HepG2 (cell line): ENCODE data around the gene SDK2. TPM values are rescaled to one million over a fixed set of nuclear protein-coding genes. Genes with fewer than 3 reads are reported as not detected.

ENCODE experiments used
- ATAC-seq: fragments of 200-7000 bp; cut with Tn5 transposase; 3 replicates; pipeline ENCODE4 v1.9.1; 2020; ENCODE audit warnings: mild to moderate bottlenecking, moderate library complexity
- BruUV-seq: library from RNA; stranded (reverse); fragments of 400-500 nt; replicated peaks from 2 replicates; lab custom pipeline; 2021; lab: Mats Ljungman, UMichigan
- CTCF ChIA-PET: fragments of 300-600 bp; formaldehyde crosslinking; extraction: SDS; loops from one replicate; lab custom pipeline; 2021; ENCODE audit warnings: low total read pairs, inconsistent platforms, low intra/inter-chr PET ratio; lab: Yijun Ruan, JAX
- POLR2A ChIA-PET: fragments of 350-600 bp; sonication (Branson Sonifier 250); formaldehyde crosslinking; loops from one replicate; lab custom pipeline; 2020; ENCODE audit warnings: antibody characterized with exemption, inconsistent platforms; lab: Yijun Ruan, JAX
- DNase-seq: peaks from one replicate; pipeline ENCODE4 v3.0.0-alpha.2; 2015; ENCODE audit warnings: low spot score
- FAIRE-seq: peaks from 3 replicates; lab custom pipeline; 2011; peaks lifted over from hg19 to GRCh38; lab: Jason Lieb, UNC
- H2AFZ ChIP-seq: one replicate; pipeline ENCODE4 v1.6.1; 2011; ENCODE audit warnings: low read length, inconsistent platforms
- H3K27ac ChIP-seq: fragments of 300-600 bp; 3 replicates; pipeline ENCODE4 v1.8.0; 2011; ENCODE audit warnings: mixed run types, mild to moderate bottlenecking, mixed read lengths, low read length, inconsistent platforms; ENCODE audit not compliant: insufficient read depth; ENCODE audit errors: extremely low read length
- H3K27me3 ChIP-seq, 2 experiments: fragments of 200-600 bp in 1 of 2; 2 replicates in 1 of 2; 3 replicates in 1 of 2; pipeline versions ENCODE4 v1.6.0 to v1.8.0; 2011; ENCODE audit warnings: low read length in 2 of 2, mild to moderate bottlenecking in 2 of 2, moderate library complexity in 2 of 2, inconsistent platforms in 1 of 2; ENCODE audit not compliant: insufficient read depth in 2 of 2, control insufficient read depth in 1 of 2
- H3K36me3 ChIP-seq, 2 experiments: fragments of 200-600 bp in 1 of 2; replicated peaks in 1 of 2; 2 replicates in 1 of 2; 3 replicates in 1 of 2; pipeline versions ENCODE4 v1.5.1 to v1.8.0; 2011; ENCODE audit warnings: low read length in 2 of 2, inconsistent platforms in 1 of 2; ENCODE audit not compliant: insufficient read depth in 2 of 2, control insufficient read depth in 1 of 2
- H3K4me1 ChIP-seq: 2 replicates; pipeline ENCODE4 v1.5.1; 2012; ENCODE audit warnings: low read length, inconsistent platforms; ENCODE audit not compliant: insufficient read depth
- H3K4me2 ChIP-seq: 2 replicates; pipeline ENCODE4 v1.6.0; 2011; ENCODE audit warnings: low read depth, low read length, inconsistent platforms
- H3K4me3 ChIP-seq, 3 experiments: fragments of 200-600 bp in 1 of 3; sonication (generic), shearing (Covaris generic) in 1 of 3; replicated peaks in 1 of 3; 2 replicates each; pipeline ENCODE4 v1.5.1; 2011 to 2016; ENCODE audit warnings: low read length in 3 of 3, inconsistent platforms in 2 of 3, low read depth in 2 of 3, mild to moderate bottlenecking in 2 of 3, control low read depth in 1 of 3, mixed read lengths in 1 of 3; ENCODE audit not compliant: insufficient read depth in 1 of 3
- H3K79me2 ChIP-seq: one replicate; pipeline ENCODE4 v1.6.1; 2011; ENCODE audit warnings: low read length, inconsistent platforms; ENCODE audit not compliant: insufficient read depth
- H3K9ac ChIP-seq: 2 replicates; pipeline ENCODE4 v1.6.0; 2011; ENCODE audit warnings: mild to moderate bottlenecking, low read depth, low read length, inconsistent platforms; ENCODE audit not compliant: insufficient read depth
- H3K9me3 ChIP-seq: 2 replicates; pipeline ENCODE4 v1.5.1; 2012; ENCODE audit warnings: mild to moderate bottlenecking, low read length
- H4K20me1 ChIP-seq: 2 replicates; pipeline ENCODE4 v1.6.0; 2011; ENCODE audit warnings: inconsistent platforms, mild to moderate bottlenecking, low read length, moderate library complexity; ENCODE audit not compliant: insufficient read depth
- CBFB ChIP-seq: sonication (generic); formaldehyde crosslinking; IDR thresholded peaks from 2 replicates; pipeline ENCODE4 v1.4.0; 2020; ENCODE audit warnings: missing genetic modification reagents
- CENPBD1 ChIP-seq: sonication (generic); formaldehyde crosslinking; IDR thresholded peaks from 2 replicates; pipeline ENCODE4 v1.8.0; 2022; ENCODE audit warnings: missing genetic modification reagents, low read depth, mild to moderate bottlenecking, borderline replicate concordance
- DRAP1 ChIP-seq: IDR thresholded peaks from 2 replicates; pipeline ENCODE4 v1.6.1; 2016; ENCODE audit warnings: missing genetic modification reagents, missing compliant biosample characterization
- HDAC1 ChIP-seq: sonication (generic); formaldehyde crosslinking; IDR thresholded peaks from 2 replicates; pipeline ENCODE4 v1.5.1; 2020; ENCODE audit warnings: mild to moderate bottlenecking, missing genetic modification reagents
- KDM2A ChIP-seq: sonication (generic); formaldehyde crosslinking; IDR thresholded peaks from 2 replicates; pipeline ENCODE4 v1.4.0; 2020; ENCODE audit warnings: low read depth, missing genetic modification reagents, borderline replicate concordance
- MAFF ChIP-seq: IDR thresholded peaks from 2 replicates; pipeline ENCODE4 v1.6.1; 2011; ENCODE audit warnings: low read depth, low read length, improper control_type of control experiment
- NCOR1 ChIP-seq: fragments of 200-600 bp; sonication (generic); IDR thresholded peaks from 2 replicates; pipeline ENCODE4 v1.7.0; 2017; ENCODE audit warnings: antibody characterized with exemption, low read length, borderline replicate concordance
- PRPF4 ChIP-seq: fragments of 200-400 bp; formaldehyde crosslinking; IDR thresholded peaks from 2 replicates; pipeline ENCODE4 v1.6.1; 2016; ENCODE audit warnings: low read length, low read depth; ENCODE audit not compliant: poor library complexity, severe bottlenecking
- RAD21 ChIP-seq: fragments of 450-650 bp; formaldehyde crosslinking; IDR thresholded peaks from 2 replicates; pipeline ENCODE4 v1.5.0; 2020; ENCODE audit warnings: mild to moderate bottlenecking
- TAF1 ChIP-seq: sonication (generic); formaldehyde crosslinking; IDR thresholded peaks from 2 replicates; pipeline ENCODE4 v1.4.0; 2020; ENCODE audit warnings: missing genetic modification reagents
- TFDP2 ChIP-seq: sonication (generic); formaldehyde crosslinking; IDR thresholded peaks from 2 replicates; pipeline ENCODE4 v1.4.0; 2020; ENCODE audit warnings: missing genetic modification reagents
- TP53 ChIP-seq: sonication (generic); formaldehyde crosslinking; conservative IDR thresholded peaks from 2 replicates; pipeline ENCODE4 v1.4.0; 2020; ENCODE audit warnings: missing genetic modification reagents
- ZBTB3 ChIP-seq: sonication (generic); formaldehyde crosslinking; IDR thresholded peaks from 2 replicates; pipeline ENCODE4 v1.4.0; 2020; ENCODE audit warnings: low read depth, mild to moderate bottlenecking, moderate library complexity, missing genetic modification reagents, borderline replicate concordance
- ZNF12 ChIP-seq: sonication (generic); formaldehyde crosslinking; IDR thresholded peaks from 2 replicates; pipeline ENCODE4 v1.5.0; 2020; ENCODE audit warnings: missing genetic modification reagents
- ZNF549 ChIP-seq: sonication (generic); formaldehyde crosslinking; IDR thresholded peaks from 2 replicates; pipeline ENCODE4 v1.5.0; 2020; ENCODE audit warnings: missing genetic modification reagents
- ZSCAN25 ChIP-seq: sonication (generic); formaldehyde crosslinking; IDR thresholded peaks from 2 replicates; pipeline ENCODE4 v1.8.0; 2022; ENCODE audit warnings: mild to moderate bottlenecking, missing genetic modification reagents
- ZUFSP ChIP-seq: sonication (generic); formaldehyde crosslinking; IDR thresholded peaks from 2 replicates; pipeline ENCODE4 v1.9.0; 2021; ENCODE audit warnings: missing genetic modification reagents, mild to moderate bottlenecking, borderline replicate concordance
- WGBS: methylation state at CpG from one replicate; pipeline ENCODE4 v1.1.6; 2017; ENCODE audit warnings: low lambda C conversion rate; 5-methylcytosine and 5-hydroxymethylcytosine counted together
- in situ Hi-C: cut with HindIII; loops from 2 replicates; pipeline ENCODE4 v1.10.0; 2017; ENCODE audit warnings: low pct_unique_long_range_greater_than_20kb; ENCODE audit not compliant: extremely low pct_ligation_motif_present
- intact Hi-C: fragments of 100-400 bp; cut with micrococcal nuclease; formaldehyde crosslinking; loops from one replicate; pipeline ENCODE4 v1.10.0; 2022; ENCODE audit not compliant: unreplicated experiment
- polyA plus RNA-seq, 8 experiments: library from polyadenylated mRNA; depleted of rRNA in 3 of 8; stranded (reverse) in 7 of 8; unstranded in 1 of 8; fragments of >200 nt; fragmentation: Illumina TruSeq in 4 of 8; extraction: Trizol in 4 of 8; gene quantifications; 2 replicates each; pipeline versions ENCODE4 v1.2.1 to v1.2.3, GENCODE V29; 2011 to 2016; ENCODE audit warnings: low read depth in 4 of 8, missing spikeins in 1 of 8, mixed read lengths in 1 of 8; ENCODE audit not compliant: insufficient read depth in 1 of 8
- total RNA-seq, 5 experiments: library from RNA; depleted of rRNA; stranded (reverse); fragments of >200 nt; fragmentation: Illumina TruSeq; extraction: Trizol; gene quantifications; 2 replicates each; pipeline ENCODE4 v1.2.3, GENCODE V29; 2016; ENCODE audit warnings: low read depth in 1 of 5

SDK2 gene
- total and polyA plus RNA-seq, 2 of the 13 experiments (the other 11 are each of a cell fraction or from before 2014, with no cell fraction given) = not detected

GRCh38 chr17:73554498-73554897 lies 89.7 kb downstream of the SDK2 start:
- no peaks in the 10 kb centered on the region for H4K20me1 ChIP-seq
- H3K4me3 ChIP-seq = no peak overlapping the region
- no peak for FAIRE-seq
- ChIA-PET CTCF (no interaction called here), POLR2A (no interaction called here)
- TF ChIP-seq RAD21 (CRISPR knock-in tag) (no peak), ZNF12 (peak; percentile 96)
- H2AFZ ChIP-seq = no peak overlapping the region
- in situ Hi-C loops (no loop called here), intact Hi-C loops (no loop called here)
- no peak overlapping the region for H3K27ac ChIP-seq
- H3K9ac ChIP-seq = no peak overlapping the region
- H3K4me2 ChIP-seq = no peak overlapping the region
- H3K79me2 ChIP-seq = no peaks in the 10 kb centered on the region
- no TSS peak for BruUV-seq
- ATAC-seq = no peak
- H3K27me3 ChIP-seq = peaks cover 2 to 46% of the 10 kb centered on the region in 2 experiments; a peak in 4 of 5 replicates
- DNase-seq = no peak
- no peaks in the 10 kb centered on the region for H3K36me3 ChIP-seq
- H3K4me1 ChIP-seq = no peaks in the 10 kb centered on the region
- no peaks in the 10 kb centered on the region for H3K9me3 ChIP-seq

GRCh38 chr17:73553311-73553710 lies 90.9 kb downstream of the SDK2 start:
- intact Hi-C loops (no loop called here), in situ Hi-C loops (no loop called here)
- no peaks in the 10 kb centered on the region for H3K4me1 ChIP-seq
- CTCF ChIA-PET = no interaction called here
- no peaks in the 10 kb centered on the region for H3K9me3 ChIP-seq
- POLR2A ChIA-PET = no interaction called here
- peaks cover 6 to 57% of the 10 kb centered on the region in 2 experiments; a peak in 4 of 5 replicates for H3K27me3 ChIP-seq
- FAIRE-seq (no peak), ATAC-seq (no peak), DNase-seq (no peak)
- BruUV-seq = no TSS peak
- no peak overlapping the region for H2AFZ ChIP-seq
- 0% methylated on average over 1 of the region's 2 CpGs for WGBS
- H3K27ac ChIP-seq = no peak overlapping the region
- no peak overlapping the region for H3K4me2 ChIP-seq
- H3K36me3 ChIP-seq = no peaks in the 10 kb centered on the region
- H3K79me2 ChIP-seq = no peaks in the 10 kb centered on the region
- H3K4me3 ChIP-seq = no peak overlapping the region
- H4K20me1 ChIP-seq = peaks cover 3% of the 10 kb centered on the region; the same call in 1 of the 2 replicates
- no peak overlapping the region for H3K9ac ChIP-seq
- TF ChIP-seq ZNF12 (no peak), TFDP2 (CRISPR knock-in tag) (no peak), TP53 (CRISPR knock-in tag) (no peak), CENPBD1 (CRISPR knock-in tag) (no peak), NCOR1 (no peak), KDM2A (CRISPR knock-in tag) (no peak), CBFB (CRISPR knock-in tag) (no peak), ZBTB3 (CRISPR knock-in tag) (no peak), PRPF4 (no peak), MAFF (no peak), ZUFSP (CRISPR knock-in tag) (no peak), HDAC1 (CRISPR knock-in tag) (no peak), ZNF549 (CRISPR knock-in tag) (no peak), TAF1 (CRISPR knock-in tag) (no peak), DRAP1 (CRISPR knock-in tag) (no peak), ZSCAN25 (CRISPR knock-in tag) (no peak)
